ENCODE measurements around the gene IL1RAPL1. TPM values are rescaled to one million over a fixed set of nuclear protein-coding genes. Genes with fewer than 3 reads are reported as not detected.

IL1RAPL1 gene
- total and polyA plus RNA-seq, 2 experiments from 2014 or later, result 0.18 to 0.49 TPM

GRCh38 chrX:29659911-29660310 lies 1072.7 kb downstream of the IL1RAPL1 start:
- no peaks in the 10 kb centered on the region for H3K36me3 Mint-ChIP-seq (ENCODE audit: low read depth)
- H3K27ac Mint-ChIP-seq, result no peak overlapping the region
- no peak for ATAC-seq
- Histone ChIP-seq H3K4me3 (no peak overlapping the region), H3K36me3 (ENCODE audit: insufficient read depth) (no peaks in the 10 kb centered on the region), H3K9me2 (ENCODE audit: insufficient read depth) (no peaks in the 10 kb centered on the region), H3K27me3 (ENCODE audit: insufficient read depth) (no peaks in the 10 kb centered on the region), H3K4me2 (no peak overlapping the region), H3K4me1 (ENCODE audit: insufficient read depth) (no peaks in the 10 kb centered on the region), H3K79me2 (replicated peaks; ENCODE audit: insufficient read depth) (no peaks in the 10 kb centered on the region), H3F3A (replicated peaks; ENCODE audit: low read depth) (no peaks in the 10 kb centered on the region), H2AFZ (no peak overlapping the region), H4K20me1 (replicated peaks; ENCODE audit: insufficient read depth) (no peaks in the 10 kb centered on the region), H3K27ac (ENCODE audit: low read depth) (no peak overlapping the region)
- peaks cover 4% of the 10 kb centered on the region; the same call in 2 of the 3 replicates for H3K4me1 Mint-ChIP-seq
- no peak for TF ChIP-seq NANOG (IDR thresholded peaks at IDR 0.05; ENCODE audit: borderline replicate concordance)
- TF ChIP-seq EZH2phosphoT487 (IDR thresholded peaks at IDR 0.05; ENCODE audit: unreplicated experiment), result no peak
- TF ChIP-seq REST (IDR thresholded peaks at IDR 0.05; ENCODE audit: unreplicated experiment), result no peak
- no peak for TF ChIP-seq ZNF462 (CRISPR knock-in tag; IDR thresholded peaks at IDR 0.05)
- no peak for TF ChIP-seq CREB1 (CRISPR knock-in tag; IDR thresholded peaks at IDR 0.05; ENCODE audit: low read depth)
- TF ChIP-seq EZH2 (IDR thresholded peaks at IDR 0.05; ENCODE audit: low read depth, unreplicated experiment), result no peak
- TF ChIP-seq ZNF331 (CRISPR knock-in tag; IDR thresholded peaks at IDR 0.05; ENCODE audit: low read depth), result no peak
- no peak for TF ChIP-seq ETS1 (IDR thresholded peaks at IDR 0.05)
- TF ChIP-seq JUNB (IDR thresholded peaks at IDR 0.05; ENCODE audit: unreplicated experiment), result no peak
- no peak for TF ChIP-seq ZNF114 (CRISPR knock-in tag; IDR thresholded peaks at IDR 0.05)
- no peak for TF ChIP-seq POLR2AphosphoS5 (IDR thresholded peaks at IDR 0.05; ENCODE audit: low read depth)
- TF ChIP-seq CTCF (conservative IDR thresholded peaks at IDR 0.05; ENCODE audit: low read depth in 2 of 2), result no peak
- TF ChIP-seq STAT1 (IDR thresholded peaks at IDR 0.05; ENCODE audit: unreplicated experiment), result no peak
- H3K27me3 Mint-ChIP-seq (ENCODE audit: insufficient read depth, low read depth, poor library complexity), result no peaks in the 10 kb centered on the region
- H3K4me3 Mint-ChIP-seq, result no peak overlapping the region
- H3K9me3 Mint-ChIP-seq, result no peaks in the 10 kb centered on the region
- DNase-seq (ENCODE audit: low spot score), result no peak

Data from GM23338 (cell line).